Hematopoietic multipotent progenitor cell treated with erythropoietin and hydrocortisone succinate and interleukin-3 and kit ligand, for 15 days (in vitro differentiated cells): ENCODE results near the gene TTLL5.
A peak's percentile ranks its signal among the peaks of the same experiment; 100 is the strongest.

ENCODE experiments used
- DNase-seq: peaks from one replicate; pipeline ENCODE4 v3.0.0-alpha.2; 2015; ENCODE audit warnings: low spot score

The TTLL5 gene

GRCh38 chr14:75967866-75968265 is 306.8 kb downstream of the TTLL5 start:
- DNase-seq: no peak

GRCh38 chr14:75968456-75968855 is 307.4 kb downstream of the TTLL5 start:
- DNase-seq: no peak

GRCh38 chr14:75969126-75969525 is 308.1 kb downstream of the TTLL5 start:
- no peak for DNase-seq

GRCh38 chr14:75969891-75970290 is 308.8 kb downstream of the TTLL5 start:
- DNase-seq: no peak

GRCh38 chr14:75970989-75971388 is 309.9 kb downstream of the TTLL5 start:
- DNase-seq: no peak

GRCh38 chr14:75971509-75971908 is 310.5 kb downstream of the TTLL5 start:
- DNase-seq: no peak

- no peak for DNase-seq
Observed at GRCh38 chr14:75972801-75973421, 311.9 kb downstream of the TTLL5 start.

- DNase-seq: no peak
Observed at GRCh38 chr14:75976826-75977581, 316.0 kb downstream of the TTLL5 start.

- DNase-seq: no peak
Observed at GRCh38 chr14:75977582-75977943, 316.5 kb downstream of the TTLL5 start.

GRCh38 chr14:75978249-75978731 is 317.2 kb downstream of the TTLL5 start:
- no peak for DNase-seq

GRCh38 chr14:75979071-75979571 is 318.1 kb downstream of the TTLL5 start:
- no peak for DNase-seq

GRCh38 chr14:75979648-75980565 is 318.9 kb downstream of the TTLL5 start:
- no peak for DNase-seq

GRCh38 chr14:75980856-75981255 is 319.8 kb downstream of the TTLL5 start:
- DNase-seq: no peak

- DNase-seq: peak; percentile 30
Observed at GRCh38 chr14:75981426-75982265, 320.6 kb downstream of the TTLL5 start, which contains the start of gene TGFB3. TGFB3 (minus strand) TSS chr14:75981995; CDS start chr14:75980893, 1,102 bp downstream.

GRCh38 chr14:75982266-75983018 is 321.4 kb downstream of the TTLL5 start:
- DNase-seq: peak; percentile 76

GRCh38 chr14:75983019-75983358 is 321.9 kb downstream of the TTLL5 start:
- no peak for DNase-seq

GRCh38 chr14:75984674-75985073 is 323.6 kb downstream of the TTLL5 start:
- no peak for DNase-seq

- DNase-seq: peak; percentile 87
Observed at GRCh38 chr14:75985618-75986438, 324.8 kb downstream of the TTLL5 start, which contains the start of gene IFT43. IFT43 (plus strand) TSS chr14:75985763; CDS start chr14:75985787, 24 bp downstream.

GRCh38 chr14:75986439-75986765 is 325.4 kb downstream of the TTLL5 start:
- no peak for DNase-seq
